HepG2 (cell line): ENCODE results near the gene STX1B. TPM values are rescaled to one million over a fixed set of nuclear protein-coding genes. Genes with fewer than 3 reads are reported as not detected.

Experiments
- BRD4 ChIP-seq: sonication (generic); formaldehyde crosslinking; IDR thresholded peaks from 2 replicates; pipeline ENCODE4 v1.4.0; 2020; ENCODE audit warnings: missing genetic modification reagents
- CTCF ChIP-seq: sonication (generic); formaldehyde crosslinking; IDR thresholded peaks from 2 replicates; pipeline ENCODE4 v1.5.0; 2020; ENCODE audit warnings: mild to moderate bottlenecking, missing genetic modification reagents, moderate library complexity
- GLI4 ChIP-seq: sonication (generic); formaldehyde crosslinking; IDR thresholded peaks from 2 replicates; pipeline ENCODE4 v1.5.1; 2020; ENCODE audit warnings: missing genetic modification reagents, mild to moderate bottlenecking, moderate library complexity, borderline replicate concordance
- MIER2 ChIP-seq: IDR thresholded peaks from 2 replicates; pipeline ENCODE4 v1.6.1; 2016; ENCODE audit warnings: missing biosample characterization, missing genetic modification reagents
- NKX3-1 ChIP-seq: sonication (generic); formaldehyde crosslinking; IDR thresholded peaks from 2 replicates; pipeline ENCODE4 v1.5.0; 2020; ENCODE audit warnings: missing genetic modification reagents
- POLR2A ChIP-seq, 2 experiments: IDR thresholded peaks; 2 replicates each; pipeline ENCODE4 v1.6.1; 2011; ENCODE audit warnings: low read depth in 2 of 2, low read length in 2 of 2, mild to moderate bottlenecking in 1 of 2, moderate library complexity in 1 of 2; ENCODE audit not compliant: insufficient read depth in 1 of 2
- RBM39 ChIP-seq: fragments of 200-400 bp; formaldehyde crosslinking; IDR thresholded peaks from one replicate; pipeline ENCODE4 v1.6.1; 2018; ENCODE audit warnings: antibody characterized with exemption, mild to moderate bottlenecking, low read depth, low read length; ENCODE audit not compliant: poor library complexity, severe bottlenecking
- ZNF124 ChIP-seq: sonication (generic); formaldehyde crosslinking; IDR thresholded peaks from 2 replicates; pipeline ENCODE4 v1.4.0; 2020; ENCODE audit warnings: missing genetic modification reagents
- ZNF276 ChIP-seq: sonication (generic); formaldehyde crosslinking; IDR thresholded peaks from 2 replicates; pipeline ENCODE4 v1.4.0; 2020; ENCODE audit warnings: mild to moderate bottlenecking, low read depth, missing genetic modification reagents
- ZNF350 ChIP-seq: sonication (generic); formaldehyde crosslinking; IDR thresholded peaks from 2 replicates; pipeline ENCODE4 v1.4.0; 2020; ENCODE audit warnings: mild to moderate bottlenecking, low read depth, missing genetic modification reagents, borderline replicate concordance
- ZNF430 ChIP-seq: sonication (generic); formaldehyde crosslinking; IDR thresholded peaks from 2 replicates; pipeline ENCODE4 v1.9.0; 2021; ENCODE audit warnings: mild to moderate bottlenecking, missing genetic modification reagents
- ZNF446 ChIP-seq: sonication (generic); formaldehyde crosslinking; IDR thresholded peaks from 2 replicates; pipeline ENCODE4 v1.5.0; 2020; ENCODE audit warnings: mild to moderate bottlenecking, missing genetic modification reagents
- ZNF563 ChIP-seq: sonication (generic); formaldehyde crosslinking; IDR thresholded peaks from 2 replicates; pipeline ENCODE4 v1.8.0; 2022; ENCODE audit warnings: mild to moderate bottlenecking, moderate library complexity, missing genetic modification reagents
- ZNF766 ChIP-seq: sonication (generic); formaldehyde crosslinking; IDR thresholded peaks from 2 replicates; pipeline ENCODE4 v1.5.0; 2020; ENCODE audit warnings: missing genetic modification reagents, borderline replicate concordance
- polyA plus RNA-seq, 8 experiments: library from polyadenylated mRNA; depleted of rRNA in 3 of 8; stranded (reverse) in 7 of 8; unstranded in 1 of 8; fragments of >200 nt; fragmentation: Illumina TruSeq in 4 of 8; extraction: Trizol in 4 of 8; gene quantifications; 2 replicates each; pipeline versions ENCODE4 v1.2.1 to v1.2.3, GENCODE V29; 2011 to 2016; ENCODE audit warnings: low read depth in 4 of 8, missing spikeins in 1 of 8, mixed read lengths in 1 of 8; ENCODE audit not compliant: insufficient read depth in 1 of 8
- total RNA-seq, 5 experiments: library from RNA; depleted of rRNA; stranded (reverse); fragments of >200 nt; fragmentation: Illumina TruSeq; extraction: Trizol; gene quantifications; 2 replicates each; pipeline ENCODE4 v1.2.3, GENCODE V29; 2016; ENCODE audit warnings: low read depth in 1 of 5
- TF ChIP-seq, protein P1 (sequence below): sonication (generic); formaldehyde crosslinking; IDR thresholded peaks from 2 replicates; pipeline ENCODE4 v1.8.0; 2022; ENCODE audit warnings: missing genetic modification reagents, mild to moderate bottlenecking, borderline replicate concordance
- TF ChIP-seq, protein P2 (sequence below): sonication (generic); formaldehyde crosslinking; IDR thresholded peaks from one replicate; pipeline ENCODE4 v1.5.1; 2020; ENCODE audit warnings: mild to moderate bottlenecking, missing genetic modification reagents; ENCODE audit errors: not compliant biosample characterization

Gene STX1B
- total and polyA plus RNA-seq, 2 of the 13 experiments (the other 11 are each of a cell fraction or from before 2014, with no cell fraction given): 2.1 to 3.0 TPM

DNA sequence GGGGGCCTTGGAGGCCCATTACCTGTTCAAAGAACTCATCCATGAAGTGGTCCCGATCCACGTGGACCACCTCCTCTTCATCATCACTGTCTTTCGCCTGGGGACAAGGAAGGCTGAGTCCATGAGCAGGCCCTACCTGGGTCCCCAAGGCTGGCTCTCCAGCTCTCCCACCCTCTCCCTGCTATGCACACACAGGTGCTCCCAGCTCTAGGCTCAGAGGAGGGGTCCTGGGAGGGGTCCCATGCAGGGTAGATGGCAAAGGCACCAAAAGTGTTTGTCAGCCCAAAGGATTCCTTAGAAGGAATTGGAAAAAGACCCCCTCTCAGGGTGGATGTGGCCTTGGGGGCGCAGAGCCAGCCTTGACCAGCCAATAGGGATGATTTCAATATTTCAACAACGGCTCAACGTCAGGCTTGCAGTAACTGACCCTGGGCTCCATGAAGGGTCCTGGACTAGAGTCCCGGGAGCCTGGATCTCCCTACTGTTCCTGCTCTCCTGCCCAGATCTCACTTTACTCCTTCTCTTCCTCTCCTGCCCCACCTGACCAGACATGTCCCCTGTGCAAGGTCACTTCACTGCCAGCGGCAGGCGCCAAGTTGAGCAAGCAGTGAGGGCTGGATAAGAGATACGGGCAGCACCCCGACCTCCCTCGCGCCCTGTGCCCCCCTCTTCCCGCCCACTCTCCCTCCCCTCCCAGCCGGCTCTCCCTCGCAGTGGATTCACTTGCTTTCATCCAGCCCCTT lies 8.8 kb downstream of the STX1B start (continued):
- no peak; a peak in 1 of 4 replicates for TF ChIP-seq POLR2A (IDR thresholded peaks at IDR 0.05; ENCODE audit: insufficient read depth in 1 of 2, low read depth in 2 of 2, low read length in 2 of 2)
- TF ChIP-seq CTCF (CRISPR knock-in tag): peak; percentile 14; the same call in 1 of the 2 replicates
- TF ChIP-seq, protein P1, sequence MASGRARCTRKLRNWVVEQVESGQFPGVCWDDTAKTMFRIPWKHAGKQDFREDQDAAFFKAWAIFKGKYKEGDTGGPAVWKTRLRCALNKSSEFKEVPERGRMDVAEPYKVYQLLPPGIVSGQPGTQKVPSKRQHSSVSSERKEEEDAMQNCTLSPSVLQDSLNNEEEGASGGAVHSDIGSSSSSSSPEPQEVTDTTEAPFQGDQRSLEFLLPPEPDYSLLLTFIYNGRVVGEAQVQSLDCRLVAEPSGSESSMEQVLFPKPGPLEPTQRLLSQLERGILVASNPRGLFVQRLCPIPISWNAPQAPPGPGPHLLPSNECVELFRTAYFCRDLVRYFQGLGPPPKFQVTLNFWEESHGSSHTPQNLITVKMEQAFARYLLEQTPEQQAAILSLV (CRISPR knock-in tag): peak; percentile 83; the same call in 1 of the 2 replicates
- TF ChIP-seq ZNF766: no peak
- peak; percentile 44; the same call in 1 of the 2 replicates for TF ChIP-seq ZNF563 (CRISPR knock-in tag)
- TF ChIP-seq ZNF446 (CRISPR knock-in tag): no peak
- peak; percentile 79; the same call in 1 of the 2 replicates for TF ChIP-seq ZNF430 (CRISPR knock-in tag)
- no peak for TF ChIP-seq ZNF350 (CRISPR knock-in tag)
- peak; percentile 58 for TF ChIP-seq BRD4
- TF ChIP-seq ZNF276: no peak
- TF ChIP-seq, protein P2, sequence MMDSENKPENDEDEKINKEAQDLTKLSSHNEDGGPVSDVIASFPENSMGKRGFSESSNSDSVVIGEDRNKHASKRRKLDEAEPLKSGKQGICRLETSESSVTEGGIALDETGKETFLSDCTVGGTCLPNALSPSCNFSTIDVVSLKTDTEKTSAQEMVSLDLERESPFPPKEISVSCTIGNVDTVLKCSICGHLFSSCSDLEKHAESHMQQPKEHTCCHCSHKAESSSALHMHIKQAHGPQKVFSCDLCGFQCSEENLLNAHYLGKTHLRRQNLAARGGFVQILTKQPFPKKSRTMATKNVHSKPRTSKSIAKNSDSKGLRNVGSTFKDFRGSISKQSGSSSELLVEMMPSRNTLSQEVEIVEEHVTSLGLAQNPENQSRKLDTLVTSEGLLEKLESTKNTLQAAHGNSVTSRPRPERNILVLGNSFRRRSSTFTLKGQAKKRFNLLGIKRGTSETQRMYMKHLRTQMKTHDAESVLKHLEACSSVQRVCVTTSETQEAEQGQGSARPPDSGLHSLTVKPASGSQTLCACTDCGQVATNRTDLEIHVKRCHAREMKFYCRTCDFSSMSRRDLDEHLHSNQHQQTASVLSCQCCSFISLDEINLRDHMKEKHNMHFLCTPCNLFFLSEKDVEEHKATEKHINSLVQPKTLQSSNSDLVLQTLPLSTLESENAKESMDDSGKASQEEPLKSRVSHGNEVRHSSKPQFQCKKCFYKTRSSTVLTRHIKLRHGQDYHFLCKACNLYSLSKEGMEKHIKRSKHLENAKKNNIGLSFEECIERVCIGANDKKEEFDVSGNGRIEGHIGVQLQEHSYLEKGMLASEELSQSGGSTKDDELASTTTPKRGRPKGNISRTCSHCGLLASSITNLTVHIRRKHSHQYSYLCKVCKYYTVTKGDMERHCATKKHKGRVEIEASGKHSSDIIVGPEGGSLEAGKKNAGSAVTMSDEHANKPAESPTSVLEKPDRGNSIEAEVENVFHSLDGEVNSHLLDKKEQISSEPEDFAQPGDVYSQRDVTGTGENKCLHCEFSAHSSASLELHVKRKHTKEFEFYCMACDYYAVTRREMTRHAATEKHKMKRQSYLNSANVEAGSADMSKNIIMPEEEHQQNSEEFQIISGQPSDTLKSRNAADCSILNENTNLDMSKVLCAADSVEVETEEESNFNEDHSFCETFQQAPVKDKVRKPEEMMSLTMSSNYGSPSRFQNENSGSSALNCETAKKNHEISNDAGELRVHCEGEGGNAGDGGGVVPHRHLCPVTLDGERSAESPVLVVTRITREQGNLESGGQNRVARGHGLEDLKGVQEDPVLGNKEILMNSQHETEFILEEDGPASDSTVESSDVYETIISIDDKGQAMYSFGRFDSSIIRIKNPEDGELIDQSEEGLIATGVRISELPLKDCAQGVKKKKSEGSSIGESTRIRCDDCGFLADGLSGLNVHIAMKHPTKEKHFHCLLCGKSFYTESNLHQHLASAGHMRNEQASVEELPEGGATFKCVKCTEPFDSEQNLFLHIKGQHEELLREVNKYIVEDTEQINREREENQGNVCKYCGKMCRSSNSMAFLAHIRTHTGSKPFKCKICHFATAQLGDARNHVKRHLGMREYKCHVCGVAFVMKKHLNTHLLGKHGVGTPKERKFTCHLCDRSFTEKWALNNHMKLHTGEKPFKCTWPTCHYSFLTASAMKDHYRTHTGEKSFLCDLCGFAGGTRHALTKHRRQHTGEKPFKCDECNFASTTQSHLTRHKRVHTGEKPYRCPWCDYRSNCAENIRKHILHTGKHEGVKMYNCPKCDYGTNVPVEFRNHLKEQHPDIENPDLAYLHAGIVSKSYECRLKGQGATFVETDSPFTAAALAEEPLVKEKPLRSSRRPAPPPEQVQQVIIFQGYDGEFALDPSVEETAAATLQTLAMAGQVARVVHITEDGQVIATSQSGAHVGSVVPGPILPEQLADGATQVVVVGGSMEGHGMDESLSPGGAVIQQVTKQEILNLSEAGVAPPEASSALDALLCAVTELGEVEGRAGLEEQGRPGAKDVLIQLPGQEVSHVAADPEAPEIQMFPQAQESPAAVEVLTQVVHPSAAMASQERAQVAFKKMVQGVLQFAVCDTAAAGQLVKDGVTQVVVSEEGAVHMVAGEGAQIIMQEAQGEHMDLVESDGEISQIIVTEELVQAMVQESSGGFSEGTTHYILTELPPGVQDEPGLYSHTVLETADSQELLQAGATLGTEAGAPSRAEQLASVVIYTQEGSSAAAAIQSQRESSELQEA (CRISPR knock-in tag): no peak
- no peak for TF ChIP-seq NKX3-1 (CRISPR knock-in tag)
- TF ChIP-seq GLI4 (CRISPR knock-in tag): no peak
- 0 out of 2 replicates have a peak, but pooled peaks have one; percentile 53 for TF ChIP-seq MIER2 (CRISPR knock-in tag)
- no peak for TF ChIP-seq ZNF124 (CRISPR knock-in tag)
- no peak for TF ChIP-seq RBM39
